LNCAP (cell line): ENCODE measurements around the gene TRPM4.

ENCODE experiments used
- TF ChIP-seq, protein P1 (sequence below): fragments of 450-650 bp; IDR thresholded peaks from 2 replicates; pipeline ENCODE4 v1.5.1; 2017; ENCODE audit warnings: mild to moderate bottlenecking

TRPM4 gene

DNA sequence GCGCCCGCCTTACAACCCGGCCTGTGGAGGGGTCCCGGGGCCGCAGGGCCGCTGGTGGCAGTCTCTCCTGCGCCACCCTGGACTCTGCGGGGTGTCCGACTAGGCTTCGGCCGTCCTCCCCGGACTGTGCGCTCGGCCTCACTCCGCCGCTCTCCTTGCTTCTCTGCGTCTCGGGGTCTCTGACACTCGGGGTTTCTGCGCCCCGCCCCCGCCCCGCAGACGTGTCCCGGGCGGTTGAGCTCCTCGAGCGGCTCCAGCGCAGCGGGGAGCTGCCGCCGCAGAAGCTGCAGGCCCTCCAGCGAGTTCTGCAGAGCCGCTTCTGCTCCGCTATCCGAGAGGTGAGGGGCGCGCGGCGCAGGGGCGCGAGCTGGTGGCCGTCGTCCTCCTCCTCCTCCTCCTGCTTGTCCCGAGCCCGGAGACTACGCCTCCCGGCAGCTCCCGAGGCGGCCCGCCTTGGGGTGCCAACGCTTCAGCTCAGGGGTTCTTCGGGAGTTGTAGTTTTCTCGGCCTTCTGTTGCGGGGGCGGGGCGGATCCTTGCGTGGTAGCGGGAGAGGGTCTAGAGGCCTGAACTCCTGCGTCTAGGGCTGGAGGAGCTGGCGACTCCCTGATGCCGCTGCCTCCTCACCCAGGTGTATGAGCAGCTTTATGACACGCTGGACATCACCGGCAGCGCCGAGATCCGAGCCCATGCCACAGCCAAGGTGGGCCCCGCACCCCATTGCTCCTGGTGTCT is 42.8 kb upstream of the TRPM4 start:
- TF ChIP-seq, protein P1, sequence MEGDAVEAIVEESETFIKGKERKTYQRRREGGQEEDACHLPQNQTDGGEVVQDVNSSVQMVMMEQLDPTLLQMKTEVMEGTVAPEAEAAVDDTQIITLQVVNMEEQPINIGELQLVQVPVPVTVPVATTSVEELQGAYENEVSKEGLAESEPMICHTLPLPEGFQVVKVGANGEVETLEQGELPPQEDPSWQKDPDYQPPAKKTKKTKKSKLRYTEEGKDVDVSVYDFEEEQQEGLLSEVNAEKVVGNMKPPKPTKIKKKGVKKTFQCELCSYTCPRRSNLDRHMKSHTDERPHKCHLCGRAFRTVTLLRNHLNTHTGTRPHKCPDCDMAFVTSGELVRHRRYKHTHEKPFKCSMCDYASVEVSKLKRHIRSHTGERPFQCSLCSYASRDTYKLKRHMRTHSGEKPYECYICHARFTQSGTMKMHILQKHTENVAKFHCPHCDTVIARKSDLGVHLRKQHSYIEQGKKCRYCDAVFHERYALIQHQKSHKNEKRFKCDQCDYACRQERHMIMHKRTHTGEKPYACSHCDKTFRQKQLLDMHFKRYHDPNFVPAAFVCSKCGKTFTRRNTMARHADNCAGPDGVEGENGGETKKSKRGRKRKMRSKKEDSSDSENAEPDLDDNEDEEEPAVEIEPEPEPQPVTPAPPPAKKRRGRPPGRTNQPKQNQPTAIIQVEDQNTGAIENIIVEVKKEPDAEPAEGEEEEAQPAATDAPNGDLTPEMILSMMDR, result no peak

DNA sequence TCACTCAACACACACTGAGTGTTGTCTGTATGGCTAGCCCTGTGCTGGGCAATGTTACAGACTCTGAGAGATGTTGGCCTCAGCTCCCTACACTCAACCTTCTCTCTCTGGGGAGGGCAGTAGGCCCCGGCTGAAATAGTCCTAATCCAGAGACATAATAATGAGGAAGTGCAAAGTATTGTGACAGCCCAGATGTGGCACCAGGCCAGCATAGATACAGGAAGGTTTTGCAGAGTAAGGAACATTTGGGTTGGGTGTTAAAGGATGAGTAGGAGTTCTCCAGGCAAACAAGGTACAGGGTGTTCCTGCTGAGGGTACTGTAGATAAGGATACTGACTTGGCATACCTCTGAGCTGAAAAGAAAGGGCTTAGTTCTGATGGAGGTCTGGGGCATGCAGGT is 41.0 kb upstream of the TRPM4 start:
- TF ChIP-seq, protein P1, result no peak

DNA sequence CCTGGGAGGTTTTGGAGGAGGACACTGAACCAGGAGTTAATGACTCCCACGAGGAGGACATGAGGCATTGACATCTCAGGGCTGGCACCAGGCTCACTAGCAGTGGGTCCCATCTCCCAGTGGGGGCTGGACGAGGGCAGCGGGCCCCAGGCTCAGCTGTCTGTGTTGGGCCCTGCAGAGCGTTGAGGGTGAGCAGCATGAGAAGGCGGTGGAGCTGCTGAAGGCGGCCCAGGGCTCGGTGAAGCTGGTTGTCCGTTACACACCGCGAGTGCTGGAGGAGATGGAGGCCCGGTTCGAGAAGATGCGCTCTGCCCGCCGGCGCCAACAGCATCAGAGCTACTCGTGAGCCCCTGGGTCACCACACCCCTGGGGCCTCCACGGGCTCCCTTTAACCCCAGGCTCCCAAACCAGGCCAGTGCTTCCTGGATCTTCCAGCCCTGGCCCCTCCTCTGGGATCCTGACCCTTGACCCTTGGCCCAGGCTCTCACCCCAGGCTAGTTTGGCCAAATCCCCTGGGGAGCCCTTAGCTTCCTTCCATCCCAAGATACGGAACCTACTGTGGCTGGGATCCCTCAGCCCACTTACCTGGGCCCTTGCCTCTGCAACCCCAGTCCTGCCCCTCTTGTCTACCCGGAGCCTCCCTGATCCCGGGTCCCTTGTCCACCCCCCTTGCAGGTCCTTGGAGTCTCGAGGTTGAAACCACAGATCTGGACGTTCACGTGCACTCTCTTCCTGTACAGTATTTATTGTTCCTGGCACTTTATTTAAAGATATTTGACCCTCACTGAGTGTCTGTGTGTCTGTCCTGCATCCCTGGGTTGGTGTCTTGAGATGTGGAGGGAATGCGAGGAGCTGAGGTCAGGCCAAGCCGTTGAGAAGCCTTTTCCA is 39.7 kb upstream of the TRPM4 start:
- TF ChIP-seq, protein P1, result no peak

DNA sequence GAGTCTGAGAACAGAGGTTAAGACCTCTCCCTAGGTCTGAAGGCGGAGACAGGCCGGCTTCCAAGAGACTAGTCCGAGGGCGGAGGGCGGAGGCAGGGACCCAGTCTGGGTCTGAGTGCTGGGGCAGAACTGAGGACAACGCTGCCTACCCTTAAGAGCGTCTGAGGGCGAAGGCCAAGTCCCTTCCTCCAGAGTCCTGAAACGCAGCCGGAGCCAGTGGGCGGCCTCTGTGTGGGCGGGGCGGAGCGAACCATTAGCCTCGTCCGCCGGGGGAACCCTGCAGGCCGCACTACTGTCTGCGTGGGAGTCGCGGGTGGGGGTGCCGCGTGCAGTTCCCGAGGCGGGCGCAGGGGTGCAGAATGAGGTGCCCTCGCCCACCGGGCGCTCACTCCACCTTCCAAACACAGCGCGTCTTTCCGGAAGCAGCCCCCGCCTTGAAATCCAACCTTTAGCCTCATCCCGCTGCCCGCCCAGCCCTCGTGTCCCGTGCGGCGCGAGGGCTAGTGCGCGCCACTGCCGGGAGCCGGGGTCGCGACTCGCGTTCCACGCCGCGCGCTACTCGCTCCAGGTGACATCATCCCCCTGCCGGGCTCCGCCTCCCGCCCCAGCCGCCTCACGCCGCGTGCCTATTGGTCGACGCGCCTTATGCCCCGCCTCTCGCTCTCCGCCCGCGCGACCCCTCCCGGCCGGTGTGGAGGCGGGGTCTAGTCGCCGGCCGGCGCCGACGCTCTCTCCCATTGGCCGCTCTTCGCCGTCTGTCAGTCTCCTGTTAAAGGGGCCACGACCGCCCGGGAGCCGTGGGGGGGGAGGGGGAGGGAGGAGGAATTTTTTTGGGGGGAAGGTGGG is 38.8 kb upstream of the TRPM4 start, which contains the start of gene C19orf73:
C19orf73 (minus strand) TSS at position 579 of the 846 bp plus-strand sequence; CDS start at position 458, 121 bp downstream.
- TF ChIP-seq, protein P1, result no peak

DNA sequence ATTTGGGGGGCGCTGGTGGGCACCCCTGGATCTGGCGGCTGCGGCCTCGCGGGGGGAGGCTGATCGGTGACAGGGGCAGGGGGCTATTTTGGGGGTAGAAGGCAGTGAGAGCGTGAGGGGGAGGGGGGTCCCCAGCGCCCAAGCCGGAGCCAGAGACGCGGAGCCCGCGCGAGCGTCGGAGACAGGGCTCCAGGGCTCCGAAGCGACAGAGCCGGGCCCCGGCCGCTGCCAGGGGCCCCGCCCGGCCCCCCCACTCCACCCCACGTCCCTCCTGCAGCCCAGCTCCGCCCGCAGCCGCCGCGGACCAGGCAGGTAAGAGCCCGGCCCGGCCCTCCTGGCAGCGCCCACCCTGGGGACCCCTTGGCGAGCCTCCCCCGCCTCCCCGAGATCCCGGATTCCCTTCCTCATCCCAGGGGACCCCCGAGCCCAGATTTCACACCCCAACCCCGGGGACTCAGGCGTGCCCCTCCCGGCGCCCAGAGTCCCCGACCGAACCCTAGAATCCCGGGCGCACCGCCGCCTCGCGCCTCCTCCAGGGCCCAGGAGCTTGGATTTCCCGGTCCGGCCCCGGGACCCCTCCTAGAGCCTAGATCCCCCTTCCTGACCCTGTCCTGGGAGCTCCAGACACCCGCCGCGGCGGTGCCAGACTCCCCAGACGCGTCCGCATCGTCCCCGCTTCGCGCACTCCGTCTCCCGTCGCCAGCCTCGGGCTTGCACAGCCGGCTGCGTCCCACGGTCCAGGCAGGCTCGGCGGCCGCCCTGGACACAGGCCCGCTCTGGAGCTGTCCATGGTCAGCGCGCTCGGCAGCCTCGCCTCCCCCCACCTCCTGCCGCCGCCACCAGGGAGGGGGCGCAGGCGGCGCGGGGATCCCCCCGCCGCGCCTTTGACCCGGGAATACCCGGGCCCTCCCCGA is 37.9 kb upstream of the TRPM4 start, which contains the start of gene PPFIA3:
PPFIA3 (plus strand) TSS at position 134 of the 914 bp plus-strand sequence. CDS start 8,330 bp downstream, outside the sequence.
- TF ChIP-seq, protein P1, result no peak

DNA sequence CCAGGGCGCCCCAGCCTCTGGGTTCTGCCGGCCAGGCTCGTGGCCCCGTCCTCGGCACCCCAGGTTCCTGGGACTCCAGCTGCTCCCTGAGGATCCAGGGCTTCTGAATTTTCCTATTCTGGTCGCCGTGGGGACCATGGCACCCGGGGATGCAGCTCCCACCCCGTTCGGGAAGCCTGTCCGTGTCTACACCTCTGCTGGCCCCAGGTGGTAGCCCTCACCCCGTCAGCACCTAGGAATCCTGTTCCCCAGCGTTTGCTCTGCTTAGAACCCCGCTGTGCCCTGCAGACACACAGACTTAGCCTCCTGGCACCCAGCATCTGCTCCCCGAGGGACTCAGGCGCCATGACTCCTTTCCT is 37.3 kb upstream of the TRPM4 start:
- TF ChIP-seq, protein P1, result no peak
